Dermis microvascular lymphatic vessel endothelial cell (primary cell): Measurements from ENCODE around the gene UAP1L1. TPM values are rescaled to one million over a fixed set of nuclear protein-coding genes. Genes with fewer than 3 reads are reported as not detected.

ENCODE experiments used
- DNase-seq, 2 donors: peaks; one replicate each; pipeline versions ENCODE4 v3.0.0 to v3.0.0-alpha.2; 2010; ENCODE audit warnings: low read depth in 2 of 2
- total RNA-seq: library from RNA; depleted of rRNA; stranded (reverse); fragments of >200 nt; gene quantifications from 2 replicates; pipeline ENCODE4 v1.2.1, GENCODE V29; 2014

Gene UAP1L1
- total RNA-seq, 1 donor from 2014 or later: 12.8 TPM

DNA sequence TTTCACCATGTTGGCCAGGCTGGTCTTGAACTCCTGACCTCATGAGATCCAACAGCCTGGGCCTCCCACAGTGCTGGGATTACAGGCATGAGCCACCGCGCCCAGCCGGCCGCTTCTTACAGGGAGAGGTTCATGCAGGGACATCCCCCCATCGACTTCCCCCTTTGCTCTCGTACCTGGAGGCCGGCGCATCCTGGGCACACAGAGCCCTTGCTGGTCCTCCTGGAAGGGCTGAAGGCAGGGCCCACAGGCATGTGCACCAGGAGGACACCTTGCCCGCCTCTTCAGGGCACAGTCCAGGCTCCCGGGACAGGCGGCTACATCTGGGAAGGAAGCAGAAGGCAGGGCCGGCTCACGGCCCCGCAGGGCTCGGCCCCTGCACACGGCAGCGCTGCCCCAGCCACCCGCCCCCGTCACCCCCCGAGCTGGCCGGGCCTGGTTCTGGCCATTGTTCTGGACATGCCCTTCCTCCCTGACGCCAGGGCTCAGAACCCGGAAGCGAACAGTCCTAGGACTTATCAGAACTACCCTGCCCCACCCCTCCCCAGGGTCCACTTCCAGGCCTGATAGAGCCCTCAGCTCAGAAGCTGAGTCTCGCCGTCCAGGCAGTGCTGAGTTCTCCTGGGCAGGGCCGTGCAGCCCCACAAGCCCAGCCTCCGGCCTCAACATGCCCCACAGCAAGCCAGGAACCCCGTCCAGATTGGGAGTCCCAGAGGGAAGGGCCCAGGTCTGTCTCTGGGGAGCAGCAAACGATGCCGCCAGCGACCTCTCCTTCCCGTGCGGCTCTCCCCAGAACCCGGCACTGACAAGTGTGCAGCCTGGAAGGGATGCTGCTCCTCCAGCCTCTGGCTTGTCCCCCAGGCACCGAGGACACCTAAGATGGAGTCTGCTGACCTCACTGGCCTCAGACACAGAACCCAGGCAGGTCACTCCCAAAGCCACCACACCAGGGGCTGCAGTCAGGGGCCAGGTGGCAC, 34.3 kb upstream of the UAP1L1 start:
- no peak for DNase-seq

DNA sequence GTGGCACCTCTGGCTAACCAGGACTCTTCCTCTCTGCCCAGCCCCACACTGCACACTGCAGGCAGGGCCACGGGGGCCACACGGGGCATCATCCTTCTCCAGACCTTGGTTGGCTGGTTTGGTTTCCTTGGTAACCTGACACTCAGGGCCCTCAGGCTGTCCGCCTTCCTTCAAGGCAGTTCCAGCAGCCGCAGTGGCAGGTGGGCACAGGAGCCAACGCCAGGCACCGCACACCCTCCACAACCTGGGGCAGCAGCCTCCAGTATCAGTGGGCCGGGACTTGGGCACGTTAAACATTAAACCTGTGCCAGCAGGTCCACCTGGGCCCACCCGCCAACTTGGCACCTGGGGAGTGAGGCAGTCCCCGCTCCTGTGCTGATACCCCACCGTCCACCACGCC, 33.3 kb upstream of the UAP1L1 start:
- no peak for DNase-seq

DNA sequence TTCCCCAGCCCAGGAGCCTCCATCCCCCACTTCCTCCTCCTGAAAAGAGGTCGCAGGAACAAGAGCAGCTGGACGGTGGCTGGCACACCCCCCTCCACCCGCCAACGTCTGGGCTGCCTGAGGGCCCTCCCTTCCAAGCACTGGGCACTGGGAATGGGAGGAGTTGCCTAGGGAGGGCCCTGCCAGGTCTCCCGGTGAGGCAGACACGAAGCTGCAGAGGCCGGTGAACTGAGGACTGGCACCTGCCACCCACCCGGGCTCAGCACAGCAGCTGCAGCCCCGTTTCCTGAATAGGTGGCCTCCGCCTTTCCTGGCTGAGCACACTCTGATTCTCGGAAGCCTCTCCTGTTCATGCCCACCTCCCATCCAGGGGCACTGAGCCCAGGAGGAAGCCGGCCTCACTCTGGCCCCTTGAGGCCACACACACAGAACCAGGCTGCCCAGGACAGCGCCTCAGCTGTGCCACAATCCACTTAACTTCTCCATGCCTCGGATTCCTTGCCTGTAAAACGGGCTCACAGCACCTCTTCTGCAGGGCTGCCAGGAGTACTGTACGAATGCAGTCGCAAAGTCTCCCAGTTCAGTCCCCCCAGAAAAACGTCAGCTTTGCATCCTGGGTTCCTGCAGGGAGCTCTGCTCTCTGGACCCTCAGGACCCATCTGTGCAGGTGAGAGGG, 32.7 kb upstream of the UAP1L1 start:
- no peak for DNase-seq

DNA sequence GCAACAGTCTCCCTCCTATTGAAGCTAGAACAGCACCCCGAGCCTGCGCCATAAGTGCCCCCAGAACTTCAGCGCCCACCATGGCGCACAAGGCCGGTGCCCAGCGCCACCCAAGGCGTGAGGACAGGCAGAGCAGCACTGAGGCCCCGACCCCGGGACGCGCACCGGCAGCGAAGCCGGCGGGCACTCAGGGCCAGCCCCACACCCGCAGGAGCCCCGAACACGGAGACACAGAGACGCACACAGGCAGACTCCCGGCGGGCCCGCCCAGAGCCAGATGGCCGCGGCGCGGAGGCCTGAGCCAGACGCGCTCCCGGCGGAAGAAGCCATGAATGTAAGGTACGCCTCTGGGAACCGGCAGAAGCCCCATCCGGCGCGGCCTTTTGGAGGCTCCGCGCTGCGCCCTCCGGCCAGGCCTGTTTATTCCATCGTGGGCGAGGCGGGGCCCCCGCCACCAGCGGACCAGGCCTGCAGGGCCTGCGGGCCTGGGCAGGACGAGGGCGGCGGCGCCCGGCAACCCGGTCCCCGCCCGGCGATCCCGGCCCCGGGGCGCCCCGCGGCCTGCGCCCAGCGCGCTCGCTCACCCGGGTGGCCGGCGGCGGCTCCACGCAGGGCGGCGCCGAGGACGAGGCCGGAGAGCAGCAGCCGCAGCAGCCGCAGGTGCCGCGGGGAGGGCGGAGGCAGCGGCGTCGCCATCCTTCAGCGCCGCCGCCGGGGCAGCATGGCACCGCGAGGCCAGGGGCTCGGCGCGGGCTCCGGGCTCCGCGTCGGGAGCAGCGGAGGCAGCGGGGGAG, 31.8 kb upstream of the UAP1L1 start:
- DNase-seq: peak in 1 of 2 donors; percentile 53

DNA sequence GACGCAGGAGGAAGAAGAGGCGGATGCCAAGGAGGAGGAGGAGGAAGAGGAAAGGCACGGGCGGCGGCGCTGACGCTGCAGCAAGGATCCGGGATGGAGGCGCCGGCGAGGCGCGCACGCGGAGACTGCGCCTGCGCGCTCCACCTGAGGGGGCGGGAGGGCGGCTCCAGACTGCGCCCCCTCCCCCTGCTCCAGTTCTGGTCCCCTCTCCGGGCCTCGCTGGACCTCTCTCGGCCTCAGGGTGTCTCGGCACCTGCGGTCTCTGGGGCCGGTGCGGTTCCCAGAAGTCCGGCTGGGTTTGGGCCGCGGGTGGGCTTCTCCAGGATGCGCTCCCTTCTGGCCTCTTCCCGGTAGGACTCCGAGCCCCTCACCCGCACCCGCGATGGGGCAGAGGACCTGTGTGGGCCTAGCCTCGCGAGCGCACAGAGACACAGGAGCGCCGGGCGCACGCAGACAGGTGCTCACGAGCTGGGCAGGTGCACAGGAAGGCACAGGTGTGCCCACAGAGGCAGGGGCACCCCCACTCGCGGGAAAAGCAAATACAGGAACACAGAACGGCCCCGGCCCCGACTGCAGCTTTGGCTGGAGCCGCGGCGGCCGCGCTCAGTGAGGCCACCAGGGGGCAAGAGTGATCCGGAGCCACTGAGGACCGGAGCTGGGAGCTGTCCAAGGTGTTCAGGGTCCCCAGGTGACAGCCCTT, 31.1 kb upstream of the UAP1L1 start, which contains the start of gene NPDC1:
NPDC1 (minus strand) TSS at position 90 of the 700 bp plus-strand sequence. CDS start 188 bp downstream, outside the sequence.
- peak; percentile 57 to 83 for DNase-seq

DNA sequence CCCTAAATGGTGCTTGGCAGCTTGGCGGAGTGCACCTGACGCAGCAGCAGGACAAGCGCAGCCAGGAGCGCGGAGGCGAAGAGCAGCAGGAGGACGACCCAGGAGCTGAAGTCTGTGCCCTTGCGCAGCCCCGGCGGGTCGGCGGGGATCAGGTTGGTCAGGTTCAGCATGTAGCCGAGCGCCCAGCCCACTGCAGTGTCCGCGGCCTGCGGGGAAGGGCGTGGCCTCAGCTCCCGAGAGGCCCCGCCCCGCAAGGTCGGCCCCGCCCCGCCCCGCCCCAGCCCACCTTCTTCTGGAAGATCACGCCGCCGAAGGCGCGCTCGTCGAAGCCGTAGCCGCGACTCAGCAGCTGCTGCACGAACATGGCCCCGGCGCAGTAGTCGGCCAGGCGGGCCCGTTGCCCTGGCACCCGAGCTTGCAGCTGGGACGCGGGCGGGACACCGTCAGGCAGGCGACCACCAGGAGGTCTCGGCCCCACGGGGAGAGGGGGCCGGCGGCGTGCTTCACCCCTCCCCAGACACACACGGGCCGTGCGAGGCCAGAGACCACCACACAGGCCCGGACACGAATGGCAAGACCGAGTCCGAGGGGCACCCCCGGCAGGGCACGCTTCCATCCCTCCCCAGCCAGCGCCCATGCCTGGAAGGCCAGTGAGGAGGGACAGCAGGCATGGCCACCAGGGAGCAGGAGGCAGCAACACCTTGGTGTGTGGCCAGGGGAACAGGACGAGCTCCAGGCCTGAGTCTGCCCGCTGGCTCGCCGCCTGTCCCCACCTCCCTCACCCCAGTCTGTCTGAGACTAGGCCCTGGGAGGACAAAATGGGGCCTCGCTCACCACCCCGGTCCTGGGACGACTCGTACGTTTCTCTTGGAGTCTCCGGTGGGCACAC, 28.4 kb upstream of the UAP1L1 start:
- DNase-seq: no peak

DNA sequence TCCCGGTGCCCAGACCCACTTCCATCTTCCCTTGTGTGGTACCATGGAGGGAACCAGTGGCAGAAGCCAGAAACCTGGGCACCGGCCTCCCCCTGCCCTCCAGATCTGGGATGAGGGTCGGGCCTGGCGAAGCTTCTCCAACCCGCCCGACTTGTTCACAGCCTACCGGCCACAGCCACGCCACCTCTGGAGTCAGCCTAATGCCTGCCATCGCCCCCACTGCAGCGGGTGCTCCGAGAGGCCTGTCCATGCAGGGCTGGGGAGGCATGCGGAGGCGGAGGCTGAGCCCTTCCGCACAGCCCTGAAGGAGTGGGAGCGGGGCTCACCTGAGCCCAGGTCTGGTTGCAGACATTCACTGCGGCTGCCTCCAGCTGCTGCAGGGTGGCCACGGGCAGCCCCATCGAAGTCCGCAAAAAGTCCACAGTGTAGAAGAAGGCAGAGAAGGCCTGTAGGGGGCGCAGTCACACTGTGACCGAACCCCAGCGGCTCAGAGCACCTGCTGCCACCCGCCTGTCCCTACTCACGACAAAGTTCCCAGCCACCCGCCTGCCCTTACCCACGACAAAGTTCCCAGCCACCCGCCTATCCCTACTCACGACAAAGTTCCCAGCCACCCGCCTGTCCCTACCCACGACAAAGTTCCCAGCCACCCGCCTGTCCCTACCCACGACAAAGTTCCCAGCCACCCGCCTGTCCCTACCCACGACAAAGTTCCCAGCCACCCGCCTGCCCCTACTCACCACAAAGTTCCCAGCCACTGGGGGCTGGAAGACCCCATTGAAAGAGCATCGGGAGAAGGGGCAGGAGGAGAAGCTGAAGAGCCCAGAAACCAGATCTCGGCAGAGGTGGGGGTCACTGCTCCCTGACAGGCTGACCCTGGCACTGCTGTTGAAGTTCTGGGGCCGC, 27.5 kb upstream of the UAP1L1 start:
- DNase-seq: peak in 1 of 2 donors; percentile 60

DNA sequence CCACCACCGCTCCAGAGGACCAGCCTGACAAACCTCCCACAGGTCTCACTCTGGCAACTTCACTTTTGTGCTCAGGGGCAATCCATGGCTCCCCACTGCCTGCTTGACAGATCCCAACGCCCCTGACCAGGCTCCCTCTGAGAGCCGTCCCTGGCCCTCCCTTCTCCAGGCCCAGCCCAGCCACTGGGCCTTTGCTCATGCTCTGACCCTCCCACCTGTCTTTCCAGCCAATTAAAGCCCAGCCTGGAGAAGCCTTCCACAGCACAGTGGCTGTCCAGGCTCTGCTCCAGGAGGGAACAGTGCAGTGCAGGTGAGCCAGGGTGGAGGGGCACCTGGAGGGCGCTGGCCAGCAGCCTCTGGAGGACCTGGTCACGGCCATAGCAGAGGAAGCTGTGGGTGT, 26.7 kb upstream of the UAP1L1 start:
- DNase-seq: no peak

DNA sequence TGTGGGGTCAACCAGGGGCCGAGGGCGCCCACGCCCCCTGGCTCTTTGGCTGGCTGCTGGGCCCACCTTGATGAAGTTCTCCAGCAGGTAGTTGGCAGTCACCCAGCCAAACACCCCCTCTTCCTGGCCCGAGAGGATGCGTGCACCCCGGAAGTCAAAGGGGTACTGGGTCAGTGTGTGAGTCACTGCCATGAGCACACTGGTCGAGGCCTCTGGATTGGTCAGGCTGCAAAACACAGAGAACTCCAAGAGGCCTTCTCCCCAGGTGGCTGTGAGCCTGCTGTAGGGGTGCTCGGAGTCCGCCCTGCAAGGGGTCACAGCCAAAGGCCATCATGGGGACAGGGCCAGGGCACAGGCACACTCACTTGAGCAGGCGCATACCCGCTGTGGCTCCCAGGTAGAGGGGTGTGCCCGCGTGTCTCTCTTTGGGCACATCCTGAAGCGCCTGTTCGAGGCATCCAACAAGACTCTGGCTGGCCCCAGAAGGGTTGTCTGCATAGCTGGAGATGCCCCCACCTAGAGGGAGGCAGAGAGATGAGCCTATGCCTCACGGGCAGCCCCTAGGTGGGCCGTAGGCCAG, 26.1 kb upstream of the UAP1L1 start:
- no peak for DNase-seq

DNA sequence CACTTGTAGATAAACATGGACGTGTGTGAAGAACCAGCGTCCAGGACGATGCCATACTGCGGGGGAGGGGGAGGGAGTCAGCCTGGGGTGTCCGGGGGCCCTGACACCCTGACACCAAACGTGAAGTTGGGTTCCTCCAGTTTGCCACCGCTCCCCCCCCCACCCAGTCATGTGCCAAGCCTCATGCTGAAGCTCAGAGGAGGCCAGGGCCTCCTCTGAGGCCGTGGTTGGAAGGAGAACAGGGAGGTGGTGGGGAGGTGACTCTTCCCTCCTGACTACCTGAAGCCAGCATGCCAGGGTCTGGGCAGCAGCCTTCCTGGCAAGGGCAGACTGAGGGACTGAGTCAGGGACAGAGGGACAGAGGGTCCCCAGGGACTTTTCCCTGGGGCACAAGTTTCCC, 25.0 kb upstream of the UAP1L1 start:
- no peak for DNase-seq

DNA sequence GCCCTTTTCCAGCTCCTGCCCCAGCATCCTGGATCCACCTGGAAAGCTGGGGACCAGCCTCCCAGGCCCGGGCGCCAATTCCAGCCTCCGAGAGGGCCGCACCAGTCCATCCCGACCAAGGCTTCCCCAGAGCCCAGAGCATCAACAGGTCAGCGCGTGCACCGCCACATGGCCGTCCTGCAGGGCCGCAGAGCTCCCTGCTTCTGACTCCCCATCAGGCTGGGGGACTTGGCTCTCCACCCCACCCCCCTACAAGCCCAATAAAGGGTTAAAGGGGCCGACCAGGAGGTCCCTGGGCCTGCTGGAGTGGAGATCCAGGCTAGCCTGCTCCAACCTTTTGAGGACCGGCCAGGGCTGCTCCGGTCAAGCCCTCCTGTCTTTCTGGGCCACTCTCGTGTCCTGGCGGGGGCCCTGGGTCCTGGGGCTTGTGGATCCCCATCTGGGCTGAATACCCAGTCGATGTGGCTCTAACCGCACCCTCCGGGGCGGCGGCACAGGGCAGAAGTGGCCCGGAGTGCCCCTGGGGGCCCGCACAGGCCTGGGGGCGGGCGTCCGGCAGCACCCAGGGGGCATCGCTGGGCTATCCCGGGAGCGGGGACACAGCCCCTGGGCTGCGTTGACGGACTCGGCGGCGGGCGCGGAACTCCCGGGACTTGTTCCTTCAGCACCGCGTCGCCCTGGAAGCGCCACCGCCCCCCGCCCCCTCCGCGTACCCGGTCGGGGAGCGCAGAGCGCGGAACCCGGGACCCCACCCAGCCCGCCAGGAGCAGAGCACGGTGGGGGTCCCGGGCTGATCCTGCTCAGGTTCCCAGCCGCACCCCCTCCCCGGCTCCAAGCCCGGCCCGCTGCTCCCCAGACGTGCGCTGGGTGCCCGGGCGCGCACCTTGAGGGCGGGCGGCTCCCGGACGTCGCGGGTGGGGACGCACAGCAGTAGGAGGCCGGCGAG, 24.0 kb upstream of the UAP1L1 start:
- DNase-seq: no peak

DNA sequence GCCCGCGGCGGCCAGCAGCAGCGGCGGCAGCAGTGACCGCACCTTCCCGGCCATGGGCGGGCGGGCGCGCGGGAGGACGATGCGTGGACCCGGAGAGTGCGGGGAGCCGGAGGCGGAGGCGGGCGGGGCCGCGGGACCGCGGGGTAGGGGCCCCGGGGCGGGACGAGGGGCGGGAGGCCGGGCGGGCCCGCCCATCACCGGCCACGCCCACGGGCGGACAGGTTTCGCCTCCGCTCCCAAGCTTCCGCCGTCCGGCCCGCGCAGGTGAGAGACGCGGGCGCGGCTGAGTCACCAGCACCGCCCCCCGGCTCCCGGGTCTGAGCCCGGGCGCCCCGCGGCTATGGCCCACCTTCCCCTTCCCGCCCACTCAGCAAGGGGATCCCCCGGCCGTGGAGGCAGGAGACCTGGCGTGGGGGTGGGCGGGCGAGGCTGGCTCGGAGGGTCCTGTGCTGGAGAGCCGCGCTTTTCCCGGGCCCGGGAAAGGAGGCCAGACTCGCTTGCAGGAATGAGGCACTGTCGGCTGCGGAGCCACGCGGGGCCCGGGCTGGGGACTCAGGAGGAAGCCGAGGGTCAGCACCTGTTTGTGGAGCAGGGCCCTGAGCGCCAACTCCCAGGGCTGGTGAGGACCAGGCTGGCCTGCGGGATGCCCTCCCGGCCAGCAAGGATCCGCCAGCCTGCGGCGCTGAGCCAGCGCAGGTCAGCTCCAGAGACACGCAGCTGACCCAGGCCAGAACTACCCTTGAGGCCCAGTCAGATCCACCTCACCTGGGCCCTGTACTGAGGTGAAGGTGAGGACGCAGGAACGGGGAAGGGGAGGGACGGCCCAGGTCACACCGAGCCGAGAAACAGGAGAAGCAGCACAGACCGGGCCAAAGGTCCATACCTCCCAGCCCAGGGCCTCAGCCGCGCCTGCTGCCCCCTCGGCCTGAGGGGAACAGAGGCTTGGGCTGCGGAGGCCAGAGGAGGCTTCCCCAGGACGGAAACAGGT, 23.1 kb upstream of the UAP1L1 start, which contains the start of gene ENTPD2:
ENTPD2 (minus strand) TSS at position 118 of the 988 bp plus-strand sequence; CDS start at position 54, 64 bp downstream.
- no peak for DNase-seq

DNA sequence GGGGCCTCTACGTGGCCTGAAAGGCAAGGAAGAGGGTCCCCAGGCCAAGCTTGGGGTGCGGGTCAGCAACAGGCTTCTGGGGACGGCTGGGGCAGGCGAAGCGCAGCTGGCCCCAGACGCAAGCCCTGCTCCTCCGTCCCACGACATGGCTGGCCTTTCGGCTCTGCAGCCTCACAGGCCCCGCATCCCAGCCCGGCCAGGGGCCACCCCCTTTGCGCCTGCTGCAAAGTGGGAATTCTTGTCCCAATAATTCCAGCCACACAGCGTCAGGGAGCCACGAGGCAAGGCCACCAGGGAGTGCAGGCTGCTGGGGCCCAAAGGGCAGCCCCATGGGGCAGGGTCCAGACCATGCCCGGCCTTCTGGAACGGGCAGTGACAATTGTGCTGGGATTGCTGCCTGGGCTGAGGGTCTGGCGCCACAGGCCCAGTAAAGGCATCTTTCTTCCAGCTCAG, 22.4 kb upstream of the UAP1L1 start:
- DNase-seq: no peak

DNA sequence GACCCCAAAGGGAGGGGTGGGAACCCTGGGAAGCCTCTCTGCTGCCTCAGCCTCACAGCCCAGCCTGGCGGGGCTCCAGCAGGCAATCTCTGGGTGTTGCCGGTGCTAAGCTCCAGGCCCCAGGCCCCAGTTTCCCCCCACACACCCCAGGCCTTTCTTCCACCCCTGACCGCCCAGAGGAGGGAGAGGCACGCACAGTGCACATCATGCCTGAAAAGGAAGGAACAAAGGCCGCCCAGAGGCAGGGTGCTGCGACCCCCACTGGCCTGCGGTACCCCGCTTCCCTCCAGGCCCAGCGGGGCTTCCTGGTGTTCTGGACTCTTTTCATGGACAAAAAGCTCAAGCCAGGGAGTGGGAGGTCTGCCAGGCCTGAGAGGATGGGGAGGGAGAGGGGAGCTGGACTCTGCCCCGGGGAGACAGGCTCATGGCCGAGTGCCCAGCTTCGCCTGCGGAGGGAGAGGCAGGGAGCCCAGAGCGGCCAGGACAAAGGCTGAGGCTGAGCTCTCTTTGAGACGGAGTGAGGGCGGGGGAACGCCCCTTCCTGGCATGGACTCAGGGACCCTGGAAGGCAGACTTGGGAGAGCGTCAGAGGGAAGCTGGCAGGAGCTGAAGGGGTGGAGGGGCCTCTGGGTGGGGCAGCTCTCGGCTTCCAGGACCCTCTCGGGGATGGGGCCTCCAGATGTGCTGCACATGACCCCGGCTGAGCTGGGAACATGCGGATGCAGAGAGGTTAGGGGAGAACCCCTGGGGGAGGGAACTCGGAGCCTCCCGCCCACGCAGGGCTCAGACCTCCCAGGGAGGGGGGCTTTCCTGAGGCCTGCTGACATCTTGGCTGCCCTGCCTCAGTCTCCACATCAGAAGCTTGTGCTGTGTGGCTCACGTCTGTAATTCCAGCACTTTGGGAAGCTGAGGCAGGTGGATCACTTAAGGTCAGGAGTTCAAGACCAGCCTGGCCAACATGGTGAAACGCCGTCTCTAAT, 21.6 kb upstream of the UAP1L1 start:
- no peak for DNase-seq
